Activated CD4-positive, alpha-beta T cell treated with anti-CD3 and anti-CD28 coated beads, Interleukin-2, amount 50 U/mL, for 48 hours (primary cell): Measurements from ENCODE around the gene OTOS.

ENCODE experiments used
- DNase-seq, 2 experiments: peaks; one replicate each; pipeline ENCODE4 v3.0.0-alpha.2; 2020

The OTOS gene

DNA sequence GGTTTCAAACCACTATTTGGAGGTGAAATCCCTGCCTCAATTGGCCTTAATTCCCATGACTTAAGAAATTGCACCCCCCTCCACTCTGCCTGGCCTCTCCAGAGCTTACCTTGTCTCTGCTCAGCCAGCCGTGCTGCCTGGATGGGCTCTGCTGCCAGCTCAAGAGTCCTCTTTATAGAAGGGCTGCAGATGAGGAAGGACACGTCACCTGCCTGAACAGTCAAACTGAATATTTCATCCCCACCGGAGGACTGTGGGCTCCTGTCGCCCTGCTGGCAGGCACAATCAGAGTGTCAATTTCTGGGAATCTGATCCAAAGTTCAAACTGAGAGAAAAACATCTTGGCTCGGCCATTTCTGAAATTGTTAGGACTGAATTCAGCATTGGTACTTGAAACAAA, at the start of gene OTOS:
TSS of gene OTOS (minus strand) at position 148 of the 400 bp plus-strand sequence. CDS start 332 bp downstream, outside the sequence.
- DNase-seq, result no peak

- DNase-seq, result no peak
Measured at GRCh38 chr2:240189686-240190085, 49.2 kb upstream of the OTOS start.

GRCh38 chr2:240187989-240188590, 47.6 kb upstream of the OTOS start:
- DNase-seq, result no peak

DNA sequence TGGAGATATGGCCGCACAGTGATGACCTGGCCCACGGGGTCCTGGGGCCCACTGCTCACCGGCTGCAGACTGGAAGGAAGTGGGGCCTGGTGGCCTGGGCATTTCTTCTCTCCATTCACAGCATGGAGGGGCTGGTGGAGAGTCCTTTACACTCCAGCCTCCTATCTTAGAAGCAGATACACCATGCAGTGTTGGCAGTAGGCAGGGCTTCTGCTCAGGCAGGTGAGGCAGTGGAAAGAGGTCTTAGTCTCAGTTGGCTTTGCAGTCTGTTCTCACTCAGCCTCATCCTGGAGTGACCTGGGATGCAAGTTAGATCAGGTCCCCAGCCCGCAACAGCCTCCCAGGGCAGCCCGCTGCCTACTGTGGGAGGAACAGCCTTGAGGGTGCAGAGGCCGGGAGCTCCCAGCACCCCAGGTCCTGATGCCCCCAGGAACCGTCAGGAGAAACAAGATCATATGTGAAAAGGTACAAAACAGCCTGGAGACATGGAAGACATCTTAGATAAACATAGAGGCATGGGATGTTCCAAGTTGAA, 45.8 kb upstream of the OTOS start:
- no peak for DNase-seq

- no peak for DNase-seq
Measured at GRCh38 chr2:240184656-240185055, 44.2 kb upstream of the OTOS start.

DNA sequence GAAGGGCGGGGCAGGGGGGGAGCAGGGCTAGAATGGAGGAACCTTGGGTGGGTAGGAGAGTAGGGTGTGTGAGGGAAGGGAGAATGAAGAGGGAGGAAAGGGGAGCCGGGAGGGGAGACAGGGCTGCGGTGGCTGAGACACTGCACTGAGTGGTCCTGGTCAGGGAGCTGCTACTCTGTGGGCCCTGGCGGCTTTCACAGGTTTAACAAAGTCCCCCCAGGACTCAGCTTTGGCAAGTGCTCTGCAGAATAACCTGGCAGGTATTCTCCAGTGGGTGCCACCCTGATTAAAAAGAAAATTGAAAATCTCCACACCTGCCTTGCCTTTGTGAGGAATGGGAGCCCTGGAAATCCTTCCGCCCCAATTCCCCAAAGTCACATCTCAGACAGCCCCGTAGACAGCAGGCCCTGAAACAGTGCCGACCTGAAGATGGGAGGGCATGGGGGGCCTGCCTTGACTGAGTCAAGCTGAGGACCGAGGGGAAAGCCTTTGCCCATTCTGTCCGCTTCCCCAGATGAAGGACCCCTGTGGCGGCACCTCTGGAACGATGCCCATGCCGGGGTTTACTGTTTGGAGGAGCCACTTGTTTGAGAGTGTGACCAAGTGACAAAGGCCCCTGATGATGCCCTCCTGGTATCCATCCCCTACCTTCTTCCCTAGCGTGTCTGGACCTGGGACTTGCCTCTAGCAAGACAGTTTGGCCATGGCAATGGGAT, 43.6 kb upstream of the OTOS start:
- DNase-seq, result no peak

GRCh38 chr2:240183006-240183874, 42.8 kb upstream of the OTOS start:
- no peak for DNase-seq

DNA sequence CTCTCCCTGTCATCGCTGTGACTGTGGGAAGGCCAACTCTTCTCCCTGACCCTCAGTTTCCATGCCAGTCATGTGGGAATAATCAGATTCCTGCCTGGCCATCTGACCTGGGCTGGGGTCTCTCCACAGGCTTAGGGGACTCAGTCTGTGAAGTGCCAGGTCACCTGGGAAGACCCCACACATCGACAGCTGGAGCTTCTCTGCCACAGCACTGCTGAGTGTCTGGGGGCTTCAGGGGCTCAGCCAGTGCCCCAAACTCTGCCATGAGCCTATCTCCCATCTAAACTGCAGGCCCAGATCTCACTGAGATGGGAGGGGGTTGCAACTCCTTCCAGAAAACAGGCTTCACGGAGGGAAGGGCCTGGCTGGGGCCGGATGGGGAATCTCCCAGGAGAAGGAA, 42.0 kb upstream of the OTOS start:
- DNase-seq, result no peak

DNA sequence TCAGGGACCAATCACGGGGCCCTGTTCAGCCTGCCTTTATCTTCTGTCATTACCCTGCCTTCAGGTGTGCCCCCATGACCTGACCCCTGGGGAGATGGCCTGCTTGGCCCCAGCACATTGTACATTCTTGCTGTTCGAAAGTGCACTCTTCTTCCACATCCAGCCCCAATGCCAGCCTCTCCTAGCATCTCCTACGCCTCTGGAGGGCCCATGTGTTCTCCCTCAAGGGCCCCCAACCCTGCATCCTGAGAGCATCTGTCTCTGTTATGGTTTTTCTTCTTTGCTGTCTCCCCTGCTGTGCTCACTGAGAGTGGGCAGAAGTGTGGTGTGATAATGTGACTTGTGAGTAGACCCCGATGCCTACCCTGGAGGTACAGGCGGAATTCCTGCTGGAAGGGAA, 41.5 kb upstream of the OTOS start:
- no peak for DNase-seq

- no peak for DNase-seq
Measured at GRCh38 chr2:240179941-240180666, 39.6 kb upstream of the OTOS start.

- DNase-seq, result no peak
Measured at GRCh38 chr2:240179186-240179815, 38.8 kb upstream of the OTOS start.

- no peak for DNase-seq
Measured at GRCh38 chr2:240178564-240178963, 38.1 kb upstream of the OTOS start.

- no peak for DNase-seq
Measured at GRCh38 chr2:240174496-240174895, 34.0 kb upstream of the OTOS start.

- no peak for DNase-seq
Measured at GRCh38 chr2:240172071-240172895, 31.8 kb upstream of the OTOS start.

DNA sequence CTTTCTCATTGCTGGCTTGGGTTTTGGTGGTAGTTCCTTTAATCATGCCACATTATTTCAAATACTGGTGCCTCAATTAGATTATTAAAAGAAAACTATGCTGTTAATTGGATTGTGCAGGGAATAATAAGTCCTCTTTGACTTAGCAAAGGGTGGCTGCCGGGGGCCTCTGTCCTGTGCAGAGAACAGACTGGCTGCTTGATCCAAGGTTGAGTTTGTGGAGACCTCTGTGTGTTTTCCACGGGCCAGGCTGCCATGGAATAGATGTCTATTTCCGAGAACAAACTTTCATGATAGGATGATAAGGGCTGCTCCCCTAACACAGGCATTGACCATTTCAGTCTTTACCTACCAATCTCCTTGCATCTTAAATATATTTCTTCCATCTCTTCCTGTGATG, 30.4 kb upstream of the OTOS start:
- no peak for DNase-seq

- DNase-seq, result no peak
Measured at GRCh38 chr2:240170354-240170735, 29.9 kb upstream of the OTOS start.

DNA sequence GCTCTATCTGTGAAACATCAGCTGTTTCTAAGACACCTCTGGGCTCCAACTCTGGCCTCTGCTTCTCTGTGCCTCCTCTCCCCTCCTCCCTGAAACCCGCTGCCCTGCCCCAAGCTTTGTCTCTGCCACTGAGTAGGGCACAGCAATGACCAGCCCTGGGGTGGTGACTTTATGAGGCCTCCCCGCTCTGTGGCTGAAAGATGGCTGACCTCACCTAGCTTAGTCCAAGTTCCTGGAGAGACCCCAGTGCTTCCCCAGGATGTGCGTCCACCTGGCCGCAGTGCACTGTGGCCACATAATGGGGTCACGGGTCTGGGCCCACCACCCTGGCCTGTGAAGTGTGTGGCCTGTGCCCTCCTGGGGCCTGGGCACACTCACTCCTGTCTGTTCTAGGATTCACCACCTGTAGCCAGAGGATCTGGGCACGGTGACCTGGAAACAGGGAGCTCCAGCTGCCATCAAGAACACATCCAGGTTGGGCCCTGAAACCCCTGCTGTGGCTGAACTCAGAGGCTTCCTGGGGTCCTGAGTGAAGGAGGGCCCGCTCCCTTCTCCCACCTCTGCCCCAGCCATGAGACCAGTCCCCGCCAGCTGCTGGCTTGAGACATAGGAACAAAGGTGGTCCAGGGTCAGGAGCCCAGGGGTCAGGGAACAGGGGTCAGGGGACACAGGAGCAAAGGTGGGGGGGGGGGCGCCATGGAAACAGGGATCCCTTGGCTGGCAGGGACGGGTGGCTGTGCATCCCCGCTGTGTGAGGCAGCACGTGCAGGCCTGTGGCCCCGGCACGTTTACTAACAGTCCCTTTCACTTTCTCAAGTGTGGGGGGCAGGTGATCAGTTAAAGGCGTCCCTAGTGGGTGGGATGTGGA, 29.3 kb upstream of the OTOS start:
- no peak for DNase-seq

DNA sequence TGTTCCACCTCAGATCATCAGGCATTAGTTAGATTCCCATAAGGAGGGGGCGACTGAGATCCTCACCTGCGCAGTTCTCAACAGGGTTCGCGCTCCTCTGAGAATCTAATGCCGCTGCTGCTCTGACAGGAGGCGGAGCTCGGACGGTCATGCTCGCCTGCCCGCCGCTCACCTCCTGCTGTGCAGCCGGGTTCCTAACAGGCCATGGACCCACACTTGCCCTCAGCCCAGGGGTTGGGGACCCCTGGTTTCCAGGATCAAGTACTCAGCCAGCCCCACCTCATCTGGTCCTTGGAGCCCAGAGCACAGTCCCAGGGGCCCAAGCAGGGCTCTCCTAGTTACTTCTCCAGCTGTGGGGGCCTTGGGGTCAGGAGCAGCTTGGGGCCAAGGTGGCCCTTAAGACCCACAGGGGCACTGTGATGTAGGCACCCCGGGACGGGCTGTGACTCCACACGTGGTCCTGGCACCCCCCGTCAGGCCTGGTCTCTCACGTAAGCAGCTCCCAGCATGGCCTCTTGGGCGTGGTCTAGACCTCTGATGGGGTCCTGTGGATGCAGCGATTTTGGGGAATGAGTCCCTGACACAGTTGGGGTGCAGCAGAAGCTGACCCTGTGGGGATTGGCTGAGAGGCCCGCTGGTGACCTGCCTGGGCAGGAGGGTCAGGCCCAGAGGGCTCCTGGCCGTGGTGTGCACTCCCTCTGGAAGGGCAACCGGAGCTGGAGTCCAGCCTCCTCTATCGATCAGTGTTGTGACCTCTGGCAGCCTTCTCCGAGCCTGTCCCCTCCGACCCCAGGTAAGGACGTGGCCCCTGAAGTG, 28.3 kb upstream of the OTOS start:
- DNase-seq, result no peak

GRCh38 chr2:240168041-240168440, 27.6 kb upstream of the OTOS start:
- DNase-seq, result no peak

- DNase-seq, result no peak
Measured at GRCh38 chr2:240167588-240167880, 27.1 kb upstream of the OTOS start.
